ENCODE measurements around the gene MPC1.

- TF ChIP-seq CTCF (IDR thresholded peaks at IDR 0.05; ENCODE audit: low read length), result no peak
- TF ChIP-seq EZH2 (optimal IDR thresholded peaks at IDR 0.05; ENCODE audit: low read depth, low read length), result no peak
- TF ChIP-seq EZH2phosphoT487 (IDR thresholded peaks at IDR 0.05; ENCODE audit: low read length), result no peak
Observed at GRCh38 chr6:166382933-166383801, at the start of gene MPC1.
